GDM1 (cell line): ENCODE measurements around the gene WFDC2.
"Not testable (repeated sequence)": the region's sequence is repeated elsewhere in the genome, so short reads cannot be mapped to it uniquely, and the experiment has no call there.

ENCODE experiments used
- DNase-seq: peaks from one replicate; lab custom pipeline; 2025; lab: John Stamatoyannopoulos, UW

The WFDC2 gene

DNA sequence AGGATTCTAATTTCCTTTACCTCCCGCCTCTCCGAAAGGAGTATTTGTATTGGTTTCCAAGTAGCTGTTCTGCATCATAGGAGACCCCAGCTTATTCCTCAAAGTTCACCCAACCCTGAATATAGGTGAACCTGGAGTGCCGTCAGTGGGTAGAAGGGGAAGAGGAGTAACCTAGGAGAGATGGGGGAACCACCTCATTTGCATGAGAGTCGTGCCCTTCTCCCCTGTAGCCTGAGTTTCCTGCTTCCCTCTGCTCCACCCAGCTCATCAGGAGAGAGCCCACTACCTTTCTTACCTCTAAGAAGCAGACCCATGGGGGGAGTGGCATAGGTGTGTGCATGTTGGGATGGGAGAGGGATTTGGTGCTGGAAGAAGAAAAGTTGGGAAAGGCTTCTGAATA, 17.3 kb upstream of the WFDC2 start:
- DNase-seq, result no peak

DNA sequence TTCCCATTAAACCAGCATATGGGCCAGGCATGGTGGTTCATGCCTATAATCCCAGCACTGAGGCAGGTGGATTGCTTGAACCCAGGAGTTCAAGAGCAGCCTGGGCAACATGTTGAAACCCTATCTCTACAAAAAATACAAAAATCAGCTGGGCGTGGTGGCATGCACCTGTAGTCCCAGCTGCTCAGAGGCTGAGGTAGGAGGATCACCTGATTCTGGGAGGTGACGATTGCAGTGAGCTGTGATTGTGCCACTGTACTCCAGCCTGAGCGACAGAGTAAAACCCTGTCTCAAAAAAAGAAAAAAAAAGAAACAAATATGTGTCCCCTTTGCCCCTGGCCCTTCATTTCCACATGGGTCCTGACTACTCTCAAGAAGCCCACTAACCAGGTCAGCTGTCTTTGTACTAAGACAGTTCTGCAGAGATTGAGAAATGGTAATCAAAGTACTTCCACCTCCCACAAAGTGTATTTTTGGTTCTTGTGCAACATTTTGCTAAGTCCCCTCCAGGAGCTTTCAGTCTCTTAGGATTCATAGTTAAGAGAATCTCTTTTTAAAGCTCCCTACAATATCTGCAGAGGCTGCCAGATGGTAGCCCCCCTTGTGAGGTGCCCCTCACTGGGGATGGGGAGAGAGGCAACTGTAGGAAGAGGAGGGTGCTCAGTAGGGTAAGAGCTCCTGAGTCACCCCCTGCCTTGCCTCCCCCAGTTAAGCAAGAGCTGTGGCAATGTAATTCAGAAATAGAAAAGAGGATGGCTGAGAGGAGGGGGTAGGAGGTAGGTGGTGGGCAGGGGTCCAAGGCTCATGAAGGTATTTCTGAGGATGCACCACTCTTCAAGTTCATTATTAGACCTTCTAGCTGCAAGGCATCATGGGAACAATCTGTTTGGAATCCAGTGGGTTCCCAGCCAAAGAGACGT, 16.5 kb upstream of the WFDC2 start:
- DNase-seq, result no peak

DNA sequence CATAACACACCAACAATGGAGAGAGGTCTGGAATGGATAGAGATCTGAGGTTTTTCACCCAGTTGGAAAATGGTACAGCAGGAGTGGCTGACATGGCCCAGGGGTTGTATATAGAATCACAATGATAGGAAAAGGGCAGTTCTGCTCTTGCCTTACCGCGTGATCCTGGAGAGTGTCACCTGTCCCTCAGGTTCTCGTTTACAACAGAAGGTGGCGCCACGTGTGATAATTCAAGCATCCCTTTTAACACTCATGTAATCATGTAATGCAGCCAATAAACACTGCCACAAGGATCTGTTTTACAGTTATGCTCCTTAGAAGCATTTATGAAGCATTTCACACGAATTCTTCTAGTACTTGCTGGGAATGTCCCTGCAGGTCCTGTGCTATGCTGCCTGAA, 12.9 kb upstream of the WFDC2 start:
- no peak for DNase-seq

DNA sequence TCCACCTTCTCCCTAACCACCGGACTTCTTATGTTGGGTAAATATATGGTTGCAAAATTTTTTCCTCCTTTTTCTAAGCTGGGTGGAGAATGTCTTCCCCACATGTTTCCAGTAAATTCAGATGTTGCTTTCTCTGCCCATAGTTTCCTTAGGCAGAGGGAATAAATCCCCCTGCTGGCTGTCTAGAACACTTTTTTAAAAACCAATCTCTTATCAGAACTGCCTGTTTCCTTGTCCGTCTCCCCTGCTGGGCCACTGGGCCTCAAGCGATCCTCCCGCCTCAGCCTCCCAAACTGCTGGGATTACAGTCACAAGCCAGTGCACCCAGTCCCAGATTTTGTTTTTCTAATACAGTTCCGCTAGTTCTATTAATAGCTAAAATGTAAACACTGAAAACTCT, 9.9 kb upstream of the WFDC2 start:
- no peak for DNase-seq

DNA sequence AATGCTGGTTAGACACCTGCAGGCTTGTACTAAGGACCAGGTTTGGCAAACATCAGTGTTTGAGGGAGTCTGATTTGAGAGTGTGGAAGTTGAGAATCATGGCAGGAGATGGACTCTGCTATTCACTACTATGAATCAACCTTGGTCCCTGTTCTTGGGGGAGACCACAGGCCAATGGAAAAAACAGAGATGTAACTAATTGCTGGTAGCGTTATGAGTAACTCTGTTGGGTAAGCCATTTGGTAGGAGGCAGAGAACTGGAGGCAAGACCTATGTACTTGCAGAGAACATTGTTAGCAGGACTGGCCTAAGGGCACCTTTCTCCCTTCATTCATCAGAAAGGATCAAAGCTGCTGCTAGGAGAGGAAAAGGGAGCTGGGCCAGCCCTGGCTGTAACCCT, 8.3 kb upstream of the WFDC2 start:
- DNase-seq, result no peak

DNA sequence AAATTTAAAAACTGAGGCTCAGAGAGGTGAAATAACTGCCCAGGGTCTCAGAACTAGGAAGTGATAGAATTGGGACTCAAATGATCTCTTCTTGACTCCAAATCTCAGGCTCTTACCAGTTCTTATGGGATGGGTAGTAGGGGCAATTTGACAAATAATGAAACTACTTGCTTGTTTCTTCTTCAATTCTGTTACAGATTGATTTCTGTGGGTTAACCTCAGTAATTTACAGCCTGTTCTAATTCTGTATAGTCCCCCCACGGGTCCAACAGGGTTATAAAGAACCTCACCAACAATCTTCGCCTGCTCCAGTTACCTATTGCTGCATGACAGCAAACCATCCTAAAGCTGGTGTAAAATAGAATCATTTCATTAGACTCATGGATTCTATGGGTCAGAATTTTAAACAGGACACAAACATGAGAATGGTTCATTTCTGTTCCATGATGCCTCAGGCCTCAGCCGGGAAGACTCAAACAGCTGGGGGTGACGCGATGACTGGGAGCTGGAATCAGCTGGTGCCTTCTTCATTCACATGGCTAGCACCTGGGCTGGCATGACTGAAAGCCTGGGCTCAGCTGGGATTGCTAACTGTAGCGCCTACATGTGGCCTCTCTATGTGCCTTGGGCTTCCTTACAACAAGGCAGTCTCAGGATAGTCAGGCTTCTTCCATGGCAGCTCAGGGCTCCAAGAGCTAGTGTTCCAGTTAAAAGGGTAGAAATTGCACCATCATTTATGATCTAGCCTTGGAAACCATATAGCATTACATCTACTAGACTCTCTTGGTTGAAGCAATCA, 6.6 kb upstream of the WFDC2 start:
- DNase-seq, result no peak

DNA sequence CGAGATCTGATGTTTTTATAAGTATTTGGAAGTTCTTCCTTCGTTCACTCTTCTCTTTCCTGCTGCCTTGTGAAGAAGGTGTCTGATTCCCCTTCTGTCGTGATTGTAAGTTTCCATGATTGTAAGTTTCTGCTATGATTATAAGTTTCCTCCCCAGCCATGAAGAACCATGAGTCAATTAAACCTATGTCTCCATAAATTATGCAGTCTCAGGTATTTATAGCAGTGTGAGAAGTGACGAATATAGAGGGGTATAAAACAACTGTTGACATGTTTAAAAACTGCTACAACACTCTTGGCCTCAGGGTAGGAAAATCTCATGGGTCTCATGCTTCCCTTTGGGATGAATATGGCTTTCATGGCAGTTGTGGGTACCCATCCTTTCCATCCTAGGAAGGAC, 5.8 kb upstream of the WFDC2 start:
- no peak for DNase-seq

DNA sequence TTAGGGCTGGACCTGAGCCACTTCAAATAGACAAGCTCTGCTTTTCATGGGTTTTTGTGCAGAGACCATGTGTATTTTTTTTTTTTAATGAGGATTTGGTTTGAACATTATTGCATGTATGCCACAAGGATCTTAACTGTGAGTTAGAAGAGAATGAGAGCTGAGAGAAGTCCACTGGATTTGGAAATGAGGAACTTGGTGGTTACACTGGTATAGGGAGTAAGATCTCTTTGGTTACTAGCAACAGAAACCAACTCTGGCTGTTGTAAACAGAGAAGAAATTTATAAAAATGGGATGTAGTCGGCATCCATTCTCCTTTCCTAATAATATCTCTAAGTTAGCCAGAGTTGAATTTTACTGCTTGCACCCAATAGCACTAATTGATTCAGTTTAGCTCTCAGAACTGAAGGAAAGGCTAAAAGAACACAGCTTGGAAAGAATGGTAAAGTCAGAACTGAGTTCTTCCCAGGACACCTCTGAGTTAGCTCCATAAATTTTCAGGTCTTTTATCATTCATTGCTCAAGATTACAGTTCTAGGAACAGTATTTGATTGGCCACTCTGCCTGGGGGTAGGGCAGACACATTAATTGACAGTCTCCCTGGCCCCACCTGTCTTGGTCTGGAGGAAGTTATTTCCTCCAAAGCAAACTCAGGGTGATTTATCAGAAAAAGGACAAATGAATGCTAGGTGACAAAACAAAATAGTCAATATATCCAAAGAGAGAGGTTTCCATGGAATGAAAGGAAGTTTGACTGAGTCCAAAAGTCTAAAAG, 3.9 kb upstream of the WFDC2 start:
- peak; percentile 3 for DNase-seq

DNA sequence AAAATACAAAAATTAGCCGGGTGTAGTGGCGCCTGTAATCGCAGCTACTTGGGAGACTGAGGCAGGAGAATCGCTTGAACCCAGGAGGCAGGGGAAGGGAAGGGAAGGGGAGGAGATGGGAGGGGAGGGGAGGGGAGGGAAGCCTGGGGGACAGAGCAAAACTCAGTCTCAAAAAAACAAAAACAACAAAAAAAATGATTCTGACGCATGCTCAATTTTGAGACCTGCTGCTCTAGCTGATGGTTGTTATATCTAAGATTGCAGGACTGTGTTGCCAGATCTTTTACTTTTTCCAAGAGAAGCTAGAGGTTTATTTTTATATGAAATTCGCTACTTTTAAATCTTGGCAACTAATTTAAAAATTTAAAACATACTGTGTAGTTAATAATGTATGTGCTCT, 2.4 kb upstream of the WFDC2 start:
- DNase-seq, result no peak

DNA sequence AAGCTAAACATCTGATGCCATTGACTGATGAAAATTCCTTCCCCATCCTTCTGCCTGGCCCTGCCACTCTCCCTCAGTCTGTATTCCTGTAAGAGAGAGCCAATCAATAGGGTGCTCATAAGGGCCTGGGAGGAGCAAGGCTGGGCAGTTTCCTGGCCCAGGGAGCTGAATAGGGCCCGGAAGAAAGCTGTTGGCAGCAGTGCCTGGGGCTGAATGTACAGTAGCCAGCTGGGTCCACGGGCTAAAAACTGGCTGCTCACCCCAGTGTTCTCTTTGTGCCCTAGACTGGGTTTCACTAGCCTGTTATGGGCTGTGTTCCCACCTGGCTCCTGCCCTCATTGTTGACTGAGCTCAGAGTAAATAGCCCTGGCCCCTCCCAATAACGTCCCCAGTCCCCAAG, 1.7 kb upstream of the WFDC2 start:
- DNase-seq, result no peak

DNA sequence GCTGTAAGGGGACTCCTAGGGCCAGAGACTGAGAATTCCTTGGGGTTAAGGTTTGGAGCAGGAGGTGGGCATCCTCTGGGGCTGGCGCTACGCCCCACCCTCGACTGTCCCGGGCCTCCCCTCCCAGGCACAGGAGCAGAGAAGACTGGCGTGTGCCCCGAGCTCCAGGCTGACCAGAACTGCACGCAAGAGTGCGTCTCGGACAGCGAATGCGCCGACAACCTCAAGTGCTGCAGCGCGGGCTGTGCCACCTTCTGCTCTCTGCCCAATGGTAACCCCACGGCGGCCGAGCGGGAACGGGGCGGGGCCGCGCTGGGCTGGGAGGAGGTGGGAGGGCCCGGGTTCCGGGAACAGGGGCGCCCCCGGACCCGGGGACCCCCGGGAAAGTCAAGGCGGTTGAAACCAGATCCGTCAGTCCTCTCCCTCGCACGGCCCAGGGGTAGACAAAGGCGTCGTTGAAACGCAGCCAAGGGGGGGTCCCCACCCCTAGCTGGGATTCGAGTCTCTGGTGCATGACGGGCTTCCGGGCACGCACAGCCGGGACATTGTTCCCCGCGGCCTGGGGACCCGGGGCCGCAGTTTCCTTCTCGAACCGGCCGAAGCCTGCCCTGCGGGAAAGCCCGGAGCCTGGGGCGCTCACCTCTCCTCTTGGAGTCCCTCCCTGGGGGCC, 844 bp downstream of the WFDC2 start:
- no peak for DNase-seq

DNA sequence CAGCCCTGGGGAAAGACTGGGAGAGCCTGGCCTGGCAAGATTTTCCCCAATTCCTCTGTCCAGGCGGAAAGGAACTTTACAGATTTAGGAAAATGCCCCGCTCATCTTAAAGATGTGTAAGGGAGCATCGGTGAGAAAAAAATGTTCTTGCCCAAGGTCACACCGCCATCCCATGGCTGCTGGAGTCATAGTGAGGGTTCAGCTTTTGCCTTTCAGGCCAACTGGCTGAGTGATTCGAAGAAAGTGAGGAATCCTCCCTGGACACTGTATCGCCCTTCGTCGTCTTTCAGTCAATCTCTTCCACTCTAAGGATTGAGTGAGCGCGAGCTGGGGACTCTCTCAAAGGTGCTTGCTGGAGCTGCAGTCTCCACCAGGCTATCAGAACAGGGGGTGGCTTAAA, 1.4 kb downstream of the WFDC2 start:
- no peak for DNase-seq

DNA sequence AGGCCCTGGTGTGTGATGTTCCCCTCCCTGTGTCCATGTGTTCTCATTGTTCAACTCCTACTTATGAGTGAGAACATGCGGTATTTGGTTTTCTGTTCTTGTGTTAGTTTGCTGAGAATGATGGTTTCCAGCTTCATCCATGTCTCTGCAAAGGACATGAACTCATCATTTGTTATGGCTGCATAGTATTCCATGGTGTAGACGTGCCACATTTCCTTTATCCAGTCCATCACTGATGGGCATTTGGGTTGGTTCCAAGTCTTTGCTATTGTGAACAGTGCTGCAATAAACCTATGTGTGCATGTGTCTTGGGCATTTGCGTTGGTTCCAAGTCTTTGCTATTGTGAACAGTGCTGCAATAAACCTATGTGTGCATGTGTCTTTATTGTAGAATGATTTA, 2.7 kb downstream of the WFDC2 start:
- not testable (repeated sequence) for DNase-seq

DNA sequence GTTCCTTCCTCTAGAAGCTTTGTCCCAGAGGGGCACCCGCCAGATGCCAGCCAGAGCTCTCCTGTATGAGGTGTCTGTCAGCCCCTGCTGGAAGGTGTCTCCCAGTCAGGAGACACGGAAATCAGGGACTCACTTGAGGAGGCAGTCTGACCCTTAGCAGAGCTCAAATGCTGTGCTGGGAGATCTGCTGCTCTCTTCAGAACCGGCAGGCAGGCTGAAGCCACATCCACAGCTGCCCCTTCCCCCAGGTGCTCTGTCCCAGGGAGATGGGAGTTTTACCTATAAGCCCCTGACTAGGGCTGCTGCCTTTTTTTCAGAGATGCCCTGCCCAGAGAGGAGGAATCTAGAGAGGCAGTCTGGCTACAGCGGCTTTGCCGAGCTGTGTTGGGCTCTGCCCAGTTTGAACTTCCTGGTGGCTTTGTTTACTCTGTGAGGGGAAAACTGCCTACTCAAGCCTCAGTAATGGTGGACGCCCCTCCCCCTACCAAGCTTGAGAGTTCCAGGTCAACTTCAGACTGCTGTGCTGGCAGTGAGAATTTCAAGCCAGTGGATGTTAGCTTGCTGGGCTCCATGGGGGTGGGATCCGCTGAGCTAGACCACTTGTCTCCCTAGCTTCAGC, 8.1 kb downstream of the WFDC2 start:
- not testable (repeated sequence) for DNase-seq

DNA sequence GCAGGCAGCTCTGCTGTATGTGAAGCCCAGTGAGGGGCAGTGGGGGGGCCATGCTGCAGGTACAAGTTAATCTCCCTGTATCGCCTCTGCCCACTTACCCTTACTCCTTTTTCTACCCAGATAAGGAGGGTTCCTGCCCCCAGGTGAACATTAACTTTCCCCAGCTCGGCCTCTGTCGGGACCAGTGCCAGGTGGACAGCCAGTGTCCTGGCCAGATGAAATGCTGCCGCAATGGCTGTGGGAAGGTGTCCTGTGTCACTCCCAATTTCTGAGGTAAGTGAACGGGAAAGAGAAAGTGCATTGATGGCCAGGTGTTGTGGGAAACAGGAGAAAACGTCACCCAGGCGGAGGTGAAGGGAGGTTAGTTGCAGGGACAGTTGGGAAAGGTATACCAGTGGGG, 10.3 kb downstream of the WFDC2 start:
- DNase-seq, result no peak

DNA sequence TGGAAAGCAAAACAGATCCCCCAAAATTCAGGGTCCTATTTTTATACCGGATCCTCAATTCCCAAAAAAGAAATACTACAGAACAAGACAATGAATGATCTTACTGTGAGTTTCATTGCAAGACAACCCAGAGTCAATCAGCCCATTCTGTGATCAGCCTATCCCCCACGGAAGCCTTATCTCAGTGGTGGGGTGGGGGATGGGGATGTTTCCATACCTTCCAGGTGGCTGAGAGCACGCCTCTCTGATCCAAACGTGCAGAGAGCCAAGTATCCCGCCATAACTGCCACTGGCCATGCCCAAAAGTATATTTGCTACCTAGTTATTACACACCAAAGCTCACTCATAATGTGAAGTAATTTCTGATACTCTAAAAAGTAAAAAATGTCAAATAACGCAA, 15.1 kb downstream of the WFDC2 start:
- no peak for DNase-seq

DNA sequence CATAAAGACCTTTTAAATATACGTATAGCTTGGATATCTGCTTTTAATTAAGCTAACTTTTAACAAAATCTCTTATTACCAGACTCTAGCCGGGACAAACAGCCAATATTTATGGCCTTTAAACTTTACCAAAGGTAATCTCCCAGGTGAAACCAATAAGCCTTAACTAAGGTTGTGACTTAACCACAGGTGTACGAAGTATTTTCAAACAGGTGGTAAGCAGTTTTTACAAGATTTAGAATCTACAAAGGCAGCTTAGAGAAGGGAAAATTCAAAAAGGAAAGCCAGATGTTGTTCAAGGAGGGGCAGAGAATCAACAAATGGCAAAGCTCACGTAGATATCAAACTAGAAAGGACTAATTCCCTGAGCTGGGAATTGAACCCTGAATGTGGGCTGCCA, 15.8 kb downstream of the WFDC2 start:
- DNase-seq, result no peak

DNA sequence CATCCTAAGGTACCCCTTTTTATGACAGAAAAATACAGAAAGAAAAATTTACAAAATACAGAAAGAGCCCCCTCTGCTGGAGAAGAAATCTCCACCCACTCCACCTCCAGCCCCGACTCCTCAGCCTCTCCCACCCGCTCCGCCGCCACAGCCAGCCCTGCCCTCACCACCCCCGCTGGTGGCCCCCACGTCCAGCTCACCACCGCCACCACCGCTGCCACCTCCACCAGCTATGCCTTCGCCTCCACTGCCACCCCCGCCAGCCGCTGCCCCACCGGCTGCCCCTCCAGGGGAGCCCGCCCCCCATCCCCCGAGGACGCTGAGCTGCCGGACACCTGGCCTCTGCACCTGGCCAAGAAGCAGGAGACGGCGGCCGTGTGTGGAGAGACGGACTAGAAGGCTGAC, 17.7 kb downstream of the WFDC2 start:
- no peak for DNase-seq

DNA sequence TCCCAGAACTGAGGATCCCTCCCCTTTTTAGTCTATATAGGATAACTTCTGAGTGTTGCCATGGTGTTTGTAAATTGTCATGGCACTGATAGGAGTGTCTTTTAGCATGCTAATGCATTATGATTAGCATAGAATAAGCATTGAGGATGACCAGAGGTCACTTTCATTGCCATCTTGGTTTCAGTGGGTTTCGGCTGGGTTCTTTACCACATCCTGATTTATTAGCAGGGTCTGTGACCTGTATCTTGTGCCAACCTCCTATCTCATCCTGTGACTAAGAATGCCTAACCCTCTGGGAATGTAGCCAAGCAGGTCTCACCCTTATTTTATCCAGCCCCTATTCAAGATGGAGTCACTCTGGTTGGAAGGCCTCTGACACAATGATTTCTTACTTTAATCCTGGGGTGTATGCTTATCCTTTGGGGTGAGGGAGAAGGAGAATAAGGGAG, 19.6 kb downstream of the WFDC2 start:
- no peak for DNase-seq

DNA sequence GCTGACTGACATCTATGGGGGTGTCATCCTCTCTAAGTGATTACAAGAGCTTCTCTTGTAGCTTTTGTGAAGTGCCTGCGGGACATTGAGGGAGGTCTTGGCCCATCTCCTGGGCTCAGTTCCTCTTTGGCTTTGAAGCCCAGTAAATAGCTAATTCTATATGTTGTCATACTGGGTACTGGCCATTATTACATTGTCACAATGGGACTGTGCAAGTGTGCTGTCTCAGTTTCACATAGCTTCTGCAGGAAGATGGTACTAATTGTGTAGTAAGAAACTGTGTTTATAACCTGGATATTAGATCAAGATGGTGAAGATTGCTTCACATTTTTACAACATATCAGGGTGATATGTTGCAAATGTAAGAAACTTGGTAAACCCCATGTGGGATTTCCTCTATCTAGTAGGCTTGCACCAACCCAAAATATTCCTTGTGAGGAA, 26.0 kb downstream of the WFDC2 start:
- no peak for DNase-seq

DNA sequence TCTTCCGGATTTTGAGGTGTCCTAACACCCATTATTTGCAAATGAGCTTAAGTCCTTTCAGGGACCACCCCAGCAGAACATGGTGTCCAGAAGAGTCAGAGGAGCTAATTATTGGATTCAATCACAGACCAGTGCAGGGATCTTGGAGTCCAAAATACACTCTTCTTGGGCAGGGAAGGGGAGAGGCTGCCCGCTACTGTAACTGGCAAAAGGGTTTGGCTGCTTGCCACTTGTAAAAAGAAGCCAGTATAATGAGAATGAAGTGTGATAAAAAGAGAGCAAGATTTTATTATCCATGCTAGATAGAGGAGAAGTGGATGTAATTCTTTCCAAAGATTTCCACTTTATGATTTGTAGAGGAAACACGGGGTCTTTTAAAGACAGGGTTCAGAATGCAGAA, 26.6 kb downstream of the WFDC2 start:
- no peak for DNase-seq
